Measurements from ENCODE around the gene KIAA0319L.
"Not testable (repeated sequence)": the region's sequence is repeated elsewhere in the genome, so short reads cannot be mapped to it uniquely, and the experiment has no call there.

Gene KIAA0319L

GRCh38 chr1:35581621-35582020, 24.4 kb upstream of the KIAA0319L start:
- DNase-seq (ENCODE audit: low spot score): not testable (repeated sequence)

GRCh38 chr1:35580949-35581388, 23.8 kb upstream of the KIAA0319L start:
- no peak for DNase-seq (ENCODE audit: low spot score)

DNA sequence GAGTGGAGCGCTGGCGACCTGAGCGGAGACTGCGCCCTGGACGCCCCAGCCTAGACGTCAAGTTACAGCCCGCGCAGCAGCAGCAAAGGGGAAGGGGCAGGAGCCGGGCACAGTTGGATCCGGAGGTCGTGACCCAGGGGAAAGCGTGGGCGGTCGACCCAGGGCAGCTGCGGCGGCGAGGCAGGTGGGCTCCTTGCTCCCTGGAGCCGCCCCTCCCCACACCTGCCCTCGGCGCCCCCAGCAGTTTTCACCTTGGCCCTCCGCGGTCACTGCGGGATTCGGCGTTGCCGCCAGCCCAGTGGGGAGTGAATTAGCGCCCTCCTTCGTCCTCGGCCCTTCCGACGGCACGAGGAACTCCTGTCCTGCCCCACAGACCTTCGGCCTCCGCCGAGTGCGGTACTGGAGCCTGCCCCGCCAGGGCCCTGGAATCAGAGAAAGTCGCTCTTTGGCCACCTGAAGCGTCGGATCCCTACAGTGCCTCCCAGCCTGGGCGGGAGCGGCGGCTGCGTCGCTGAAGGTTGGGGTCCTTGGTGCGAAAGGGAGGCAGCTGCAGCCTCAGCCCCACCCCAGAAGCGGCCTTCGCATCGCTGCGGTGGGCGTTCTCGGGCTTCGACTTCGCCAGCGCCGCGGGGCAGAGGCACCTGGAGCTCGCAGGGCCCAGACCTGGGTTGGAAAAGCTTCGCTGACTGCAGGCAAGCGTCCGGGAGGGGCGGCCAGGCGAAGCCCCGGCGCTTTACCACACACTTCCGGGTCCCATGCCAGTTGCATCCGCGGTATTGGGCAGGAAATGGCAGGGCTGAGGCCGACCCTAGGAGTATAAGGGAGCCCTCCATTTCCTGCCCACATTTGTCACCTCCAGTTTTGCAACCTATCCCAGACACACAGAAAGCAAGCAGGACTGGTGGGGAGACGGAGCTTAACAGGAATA, 20.1 kb upstream of the KIAA0319L start:
- DNase-seq (ENCODE audit: low spot score): no peak

DNA sequence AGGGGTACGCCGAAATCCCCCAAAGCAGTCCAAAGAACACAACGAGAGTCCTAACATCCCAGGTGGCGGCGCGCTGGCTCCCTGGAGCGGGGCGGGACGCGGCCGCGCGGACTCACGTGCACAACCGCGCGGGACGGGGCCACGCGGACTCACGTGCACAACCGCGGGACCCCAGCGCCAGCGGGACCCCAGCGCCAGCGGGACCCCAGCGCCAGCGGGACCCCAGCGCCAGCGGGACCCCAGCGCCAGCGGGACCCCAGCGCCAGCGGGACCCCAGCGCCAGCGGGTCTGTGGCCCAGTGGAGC, 19.5 kb upstream of the KIAA0319L start:
- DNase-seq (ENCODE audit: low spot score): not testable (repeated sequence)

GRCh38 chr1:35576061-35576765, 19.0 kb upstream of the KIAA0319L start:
- DNase-seq (ENCODE audit: low spot score): no peak

DNA sequence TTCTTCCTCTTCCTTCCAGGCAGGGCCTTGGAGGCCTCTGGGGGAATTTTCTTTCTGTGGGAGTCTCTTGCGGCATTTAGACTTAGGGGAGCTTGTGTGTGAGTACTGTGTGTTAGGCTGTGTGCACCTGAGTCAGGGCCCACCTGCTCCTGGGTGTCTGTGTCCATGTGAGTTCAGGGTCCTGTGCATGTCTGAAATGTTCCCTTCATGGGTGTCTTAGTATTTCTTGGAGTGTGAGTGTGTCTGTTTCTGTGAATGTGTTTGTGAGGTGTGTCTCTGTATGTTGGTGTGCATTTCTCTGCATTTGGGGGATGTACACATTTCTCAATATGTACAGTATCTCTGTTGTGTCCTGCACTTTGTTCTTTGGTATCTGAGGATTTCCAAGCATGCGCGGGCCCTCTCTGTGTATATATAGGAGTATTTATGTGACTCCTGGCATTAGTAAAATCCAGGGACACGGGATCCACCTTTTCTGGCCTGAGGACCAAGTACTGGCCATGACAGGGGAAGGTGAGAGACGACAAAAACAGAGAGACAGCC, 18.3 kb upstream of the KIAA0319L start:
- DNase-seq (ENCODE audit: low spot score): no peak

GRCh38 chr1:35574655-35575415, 17.6 kb upstream of the KIAA0319L start:
- no peak for DNase-seq (ENCODE audit: low spot score)

GRCh38 chr1:35574125-35574654, 17.0 kb upstream of the KIAA0319L start:
- no peak for DNase-seq (ENCODE audit: low spot score)

GRCh38 chr1:35573198-35574124, 16.3 kb upstream of the KIAA0319L start, which contains the start of gene TFAP2E:
TFAP2E (plus strand) TSS chr1:35573314; CDS start chr1:35573578, 264 bp downstream.
- DNase-seq (ENCODE audit: low spot score): no peak

GRCh38 chr1:35572296-35572695, 15.1 kb upstream of the KIAA0319L start:
- DNase-seq (ENCODE audit: low spot score): no peak

GRCh38 chr1:35571263-35571662, 14.1 kb upstream of the KIAA0319L start:
- DNase-seq (ENCODE audit: low spot score): no peak

GRCh38 chr1:35570589-35571137, 13.5 kb upstream of the KIAA0319L start:
- no peak for DNase-seq (ENCODE audit: low spot score)

- DNase-seq (ENCODE audit: low spot score): no peak
These were observed 12.7 kb upstream of the KIAA0319L start for GRCh38 chr1:35569936-35570335.

DNA sequence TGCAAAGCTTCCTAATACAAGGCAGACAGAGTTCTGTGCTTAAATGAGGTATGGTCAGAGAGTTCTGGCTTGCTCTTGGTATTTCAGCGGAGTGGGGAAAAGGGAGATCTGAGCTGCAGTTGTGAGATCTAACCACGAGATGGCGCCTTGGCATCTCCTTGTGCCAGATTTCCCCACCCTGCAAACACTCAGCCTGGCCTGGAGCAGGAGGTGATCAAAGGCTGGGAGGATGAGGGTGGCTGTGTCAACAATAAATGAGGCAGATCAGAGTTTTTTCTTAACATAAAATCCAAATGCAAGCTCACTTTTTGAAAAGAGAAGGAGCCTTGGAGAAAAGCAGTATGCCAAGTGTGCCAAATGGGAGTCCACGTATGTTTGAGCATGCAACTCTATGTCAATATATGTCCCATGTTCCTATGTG, 11.8 kb upstream of the KIAA0319L start:
- DNase-seq (ENCODE audit: low spot score): peak; percentile 80

DNA sequence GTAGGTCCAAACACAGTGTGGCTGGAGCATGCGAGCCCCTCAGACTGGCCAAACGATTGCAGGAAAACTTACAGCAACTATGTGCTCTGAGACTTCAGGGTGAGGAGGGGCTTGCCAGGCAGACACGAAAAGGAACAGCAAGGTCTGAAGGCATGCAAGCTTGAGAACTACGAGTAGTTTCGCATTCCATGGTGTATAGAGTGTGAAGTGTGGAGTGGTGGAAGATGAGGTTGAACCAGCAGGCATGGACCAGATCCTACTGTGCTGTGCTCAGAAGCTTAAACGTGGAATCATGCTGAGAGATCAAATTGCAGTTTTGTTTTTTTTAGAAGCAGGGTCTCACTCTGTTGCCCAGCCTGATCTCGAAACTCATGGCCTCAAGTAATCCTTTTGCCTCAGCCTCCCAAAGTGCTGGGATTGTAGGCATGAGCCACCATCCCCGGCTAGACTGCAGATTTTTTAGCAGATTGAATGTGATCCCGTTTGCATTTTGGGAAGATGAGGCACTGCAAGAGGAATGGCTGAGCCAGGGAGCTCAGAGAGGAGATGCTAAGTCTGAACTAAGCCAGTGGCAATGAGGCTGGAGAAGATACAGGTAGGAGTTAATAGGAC, 10.8 kb upstream of the KIAA0319L start:
- no peak for DNase-seq (ENCODE audit: low spot score)

DNA sequence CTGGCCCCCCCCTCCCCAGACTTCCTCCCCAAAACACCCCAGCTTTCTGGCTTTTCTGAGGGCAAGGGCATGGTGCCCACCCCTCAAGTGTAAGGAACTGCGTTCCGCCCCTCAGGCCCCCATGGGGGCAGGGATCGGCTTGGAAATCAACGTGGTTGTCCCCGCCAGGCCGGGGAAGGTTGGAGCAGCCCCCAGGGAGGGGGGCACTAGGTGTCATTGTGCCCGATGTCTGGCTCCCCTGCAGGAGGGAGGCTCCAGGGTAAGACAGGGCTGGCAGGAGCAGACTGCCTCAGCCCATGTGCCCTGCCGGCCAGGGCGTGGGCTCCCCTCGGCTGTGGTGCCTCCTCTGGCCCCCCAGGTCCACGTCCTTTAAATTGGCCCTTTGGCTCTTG, 8.5 kb upstream of the KIAA0319L start:
- no peak for DNase-seq (ENCODE audit: low spot score)

GRCh38 chr1:35564884-35565741, 7.9 kb upstream of the KIAA0319L start:
- no peak for DNase-seq (ENCODE audit: low spot score)

DNA sequence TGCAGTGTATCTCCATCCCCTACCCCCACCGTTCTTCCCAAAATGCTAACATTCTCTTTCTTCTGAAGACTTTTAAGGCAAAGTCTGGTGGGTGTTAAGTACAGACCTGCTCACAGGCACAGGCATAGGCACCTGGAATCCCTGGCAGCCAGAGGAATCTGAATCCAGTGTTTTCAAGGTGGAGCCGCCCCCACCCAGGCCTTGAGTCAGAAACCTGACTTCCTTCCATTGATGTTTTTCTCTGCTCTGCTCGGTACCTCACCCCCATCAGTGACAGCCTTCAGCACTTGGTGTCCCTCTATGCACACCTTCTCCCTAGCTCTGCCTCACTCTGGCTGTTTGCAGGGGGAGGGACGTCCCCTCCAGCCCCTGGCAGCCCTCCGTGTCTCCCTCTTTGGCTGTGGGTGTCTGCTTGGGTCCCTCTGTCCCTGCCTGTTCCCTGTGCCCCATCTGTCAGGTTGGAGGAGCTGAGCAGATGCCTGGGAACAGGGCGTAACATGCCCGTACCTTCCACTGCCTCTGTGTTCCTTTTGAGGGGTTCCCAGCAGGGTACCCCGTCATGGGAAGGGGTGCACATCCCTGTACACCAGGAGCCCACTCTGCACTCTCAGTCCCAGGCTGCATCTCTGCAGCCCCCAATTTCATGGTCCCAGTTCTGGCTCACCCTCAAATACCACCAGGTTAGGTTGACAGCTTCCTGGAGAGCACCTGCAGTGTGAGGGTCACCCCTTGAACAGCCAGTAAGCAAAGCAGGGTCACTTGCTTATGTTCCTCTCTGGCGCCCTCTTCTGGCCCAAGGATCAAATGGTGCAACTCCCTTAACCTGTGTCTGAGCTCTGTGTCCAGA, 7.1 kb upstream of the KIAA0319L start:
- DNase-seq (ENCODE audit: low spot score): peak; percentile 68

All from kidney capillary endothelial cell (primary cell).